Measurements from ENCODE around the gene PARP2.
"Not testable (repeated sequence)": the region's sequence is repeated elsewhere in the genome, so short reads cannot be mapped to it uniquely, and the experiment has no call there.

PARP2 gene

DNA sequence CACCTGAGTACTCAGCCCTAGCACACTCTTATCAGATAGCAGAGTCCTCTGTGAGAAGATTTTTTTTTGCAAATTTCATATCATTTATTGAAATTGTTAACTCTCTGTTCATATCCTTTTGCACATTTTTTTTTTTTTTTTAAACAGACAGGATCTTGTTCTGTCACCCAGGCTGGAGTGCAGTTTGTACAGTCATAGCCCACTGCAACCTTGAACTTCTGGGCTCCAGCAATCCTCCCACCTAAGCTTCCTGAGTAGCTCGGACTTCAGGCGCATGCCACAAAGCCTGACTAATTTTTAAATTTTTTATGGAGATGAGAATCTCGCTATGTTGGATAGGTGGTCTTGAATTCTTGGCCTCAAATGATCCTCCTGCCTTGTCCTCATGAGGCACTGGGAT, 4.3 kb downstream of the PARP2 start:
- DNase-seq (ENCODE audit: low read depth): no peak

DNA sequence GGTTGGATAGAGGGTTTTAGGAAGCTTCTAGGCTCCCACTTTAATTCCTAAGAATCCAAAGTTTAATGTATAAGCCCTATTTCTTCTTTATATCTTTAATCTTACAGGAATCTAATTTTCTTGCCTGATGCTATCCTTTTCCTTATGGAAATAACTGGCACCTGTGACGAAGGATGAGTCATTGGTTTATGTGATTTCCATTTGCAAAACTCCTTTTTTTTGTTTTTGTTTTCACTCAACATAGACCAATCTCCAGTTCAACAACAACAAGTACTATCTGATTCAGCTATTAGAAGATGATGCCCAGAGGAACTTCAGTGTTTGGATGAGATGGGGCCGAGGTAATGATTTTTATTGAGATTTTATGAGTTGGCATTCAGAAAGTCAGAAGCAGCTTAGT, 6.8 kb downstream of the PARP2 start:
- no peak for DNase-seq (ENCODE audit: low read depth)

DNA sequence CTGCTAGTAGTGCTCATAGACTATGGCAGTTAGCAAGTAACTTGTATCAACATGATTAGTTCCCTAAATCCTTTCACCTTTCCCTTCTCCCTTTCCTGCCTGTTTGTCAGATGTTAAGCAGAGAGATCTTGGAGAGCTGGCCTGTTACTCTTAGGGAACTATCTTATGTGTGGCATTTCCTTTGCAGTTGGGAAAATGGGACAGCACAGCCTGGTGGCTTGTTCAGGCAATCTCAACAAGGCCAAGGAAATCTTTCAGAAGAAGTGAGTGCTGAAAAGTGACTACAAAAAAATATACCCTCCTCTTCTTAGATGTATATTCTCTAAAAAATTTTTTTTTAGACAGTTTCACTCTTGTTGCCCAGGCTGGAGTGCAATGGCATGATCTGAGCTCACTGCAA, 7.4 kb downstream of the PARP2 start:
- no peak for DNase-seq (ENCODE audit: low read depth)

DNA sequence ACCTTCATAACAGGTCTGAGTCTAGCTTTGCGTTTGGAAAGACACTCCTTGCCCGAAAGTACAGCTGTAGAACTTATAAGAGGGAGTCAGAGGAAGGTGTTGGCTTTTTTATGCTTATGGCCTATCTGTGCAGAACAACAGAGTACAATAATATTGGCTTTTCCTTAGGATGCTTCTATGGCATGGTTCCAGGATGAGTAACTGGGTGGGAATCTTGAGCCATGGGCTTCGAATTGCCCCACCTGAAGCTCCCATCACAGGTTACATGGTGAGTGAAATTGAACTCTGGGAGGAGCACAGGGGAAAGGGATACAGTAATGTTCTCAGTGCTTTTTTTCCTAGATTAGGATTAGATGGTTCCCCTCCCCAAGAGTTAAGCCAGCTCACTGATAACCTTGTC, 13.0 kb downstream of the PARP2 start:
- no peak for DNase-seq (ENCODE audit: low read depth)

DNA sequence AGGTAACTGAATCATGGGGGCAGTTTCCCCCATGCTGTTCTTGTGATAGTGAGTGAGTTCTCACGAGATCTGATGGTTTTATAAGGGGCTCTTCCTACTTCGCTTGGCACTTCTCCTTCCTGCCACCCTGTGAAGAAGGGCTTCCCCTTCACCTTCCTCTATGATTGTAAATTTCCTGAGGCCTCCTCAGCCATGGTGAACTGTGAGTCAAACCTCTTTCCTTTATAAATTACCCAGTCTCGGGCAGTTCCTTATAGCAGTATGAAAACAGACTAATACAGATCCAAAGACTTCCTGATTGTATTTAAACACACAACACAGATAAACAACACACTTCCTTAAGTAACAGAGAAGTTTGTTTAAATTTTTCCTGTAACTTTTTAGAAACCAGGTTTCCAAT, 15.0 kb downstream of the PARP2 start:
- not testable (repeated sequence) for DNase-seq (ENCODE audit: low read depth)

DNA sequence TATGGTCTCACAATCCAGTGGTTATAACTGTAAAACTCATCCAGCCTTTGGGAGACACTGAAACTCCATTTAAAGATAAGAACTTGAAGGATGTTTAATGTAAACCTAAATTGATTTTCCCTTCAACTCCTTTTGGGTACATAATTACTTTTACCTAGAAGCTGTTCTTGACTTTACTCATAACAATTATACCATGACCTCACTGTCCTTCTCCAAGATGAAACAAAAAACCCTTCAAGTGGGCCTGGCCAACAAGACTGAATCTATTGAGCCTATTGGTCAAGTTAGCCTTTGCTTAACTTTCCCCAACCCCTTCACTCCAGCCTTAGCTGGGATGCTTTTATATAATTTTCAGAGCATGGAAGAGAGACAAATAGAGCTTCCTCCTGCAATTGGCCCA, 22.5 kb downstream of the PARP2 start:
- no peak for DNase-seq (ENCODE audit: low read depth)

DNA sequence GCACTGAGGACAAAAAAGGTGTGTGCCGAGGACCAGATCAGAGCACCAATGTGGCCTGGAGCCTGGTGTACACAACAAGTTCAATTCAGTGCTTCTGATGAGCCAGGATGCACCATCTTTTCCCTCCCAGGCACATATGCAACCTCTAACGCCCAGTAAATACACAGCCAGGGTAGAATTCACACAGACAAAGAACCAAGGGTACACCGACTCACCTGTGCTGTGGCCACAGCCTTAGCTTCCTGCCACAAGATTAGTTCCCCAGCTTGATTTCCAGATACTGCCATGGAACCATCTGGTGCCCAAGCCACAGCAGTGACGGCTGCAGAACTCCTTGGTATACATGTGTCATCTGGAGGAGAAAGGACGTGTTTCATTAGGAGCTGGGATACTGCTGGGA, 29.4 kb downstream of the PARP2 start:
- no peak for DNase-seq (ENCODE audit: low read depth)

DNA sequence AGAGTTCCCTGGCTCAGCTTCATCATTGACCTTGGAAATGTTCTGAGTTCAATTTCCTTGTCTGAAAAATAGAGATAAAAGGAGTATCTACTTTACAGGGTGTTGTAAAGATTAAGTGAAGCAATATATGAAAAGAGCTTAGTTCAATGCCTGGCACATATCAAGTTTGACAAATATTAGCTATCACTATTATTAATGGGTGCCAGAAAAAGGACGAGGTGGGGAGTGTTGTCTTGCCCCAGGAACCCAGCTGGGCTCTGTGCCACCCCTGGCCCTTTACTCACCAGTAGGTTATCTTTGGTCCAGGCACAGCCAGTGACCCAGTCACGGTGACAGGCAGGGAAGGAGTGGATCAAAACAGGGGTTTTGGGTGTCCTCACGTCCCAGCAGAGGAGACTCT, 32.0 kb downstream of the PARP2 start:
- no peak for DNase-seq (ENCODE audit: low read depth)

DNA sequence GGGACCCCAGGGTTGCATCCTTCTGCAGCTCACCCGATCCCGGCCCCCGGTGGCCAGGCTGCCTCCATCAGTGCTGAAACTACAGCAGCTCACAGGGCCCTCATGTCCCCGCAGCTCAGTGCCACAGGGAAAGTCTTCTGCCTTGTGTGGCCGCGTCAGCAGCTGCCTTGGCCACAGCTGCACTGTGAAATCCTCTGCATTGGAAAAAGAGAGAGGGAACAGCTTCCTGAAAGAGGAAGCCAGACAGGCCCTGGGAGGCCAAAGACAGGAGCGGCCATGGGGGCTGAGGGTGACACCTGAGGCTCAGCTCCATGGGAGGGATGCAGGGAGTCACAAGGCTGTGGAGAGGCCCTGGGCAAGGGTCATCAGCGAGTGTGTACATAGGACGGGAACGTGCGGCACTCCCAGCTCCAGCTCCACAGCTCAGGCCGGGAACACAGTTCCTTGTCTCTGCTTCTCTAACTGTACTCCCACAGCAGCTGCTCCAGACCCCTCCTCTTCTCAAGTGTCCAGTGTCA, 32.7 kb downstream of the PARP2 start:
- no peak for DNase-seq (ENCODE audit: low read depth)

DNA sequence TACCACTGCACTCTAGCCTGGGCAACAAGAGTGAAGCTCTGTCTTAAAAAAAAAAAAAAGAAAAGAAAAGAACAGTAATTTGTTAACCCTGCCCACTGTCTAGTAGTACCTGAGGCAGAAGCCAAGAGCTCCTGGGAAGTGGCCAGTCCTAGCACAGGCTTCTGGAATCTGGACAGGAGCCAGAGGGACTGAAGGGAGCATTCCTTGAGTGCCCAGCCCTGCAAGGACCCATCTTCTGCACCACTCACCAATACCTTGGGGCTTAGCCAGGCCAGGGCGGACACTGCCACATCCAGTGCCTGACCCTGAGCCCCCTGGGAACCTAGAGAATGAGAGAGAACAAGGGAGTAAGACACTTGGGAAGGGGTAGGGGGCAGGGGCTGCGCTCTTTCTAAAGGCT, 33.7 kb downstream of the PARP2 start:
- no peak for DNase-seq (ENCODE audit: low read depth)

DNA sequence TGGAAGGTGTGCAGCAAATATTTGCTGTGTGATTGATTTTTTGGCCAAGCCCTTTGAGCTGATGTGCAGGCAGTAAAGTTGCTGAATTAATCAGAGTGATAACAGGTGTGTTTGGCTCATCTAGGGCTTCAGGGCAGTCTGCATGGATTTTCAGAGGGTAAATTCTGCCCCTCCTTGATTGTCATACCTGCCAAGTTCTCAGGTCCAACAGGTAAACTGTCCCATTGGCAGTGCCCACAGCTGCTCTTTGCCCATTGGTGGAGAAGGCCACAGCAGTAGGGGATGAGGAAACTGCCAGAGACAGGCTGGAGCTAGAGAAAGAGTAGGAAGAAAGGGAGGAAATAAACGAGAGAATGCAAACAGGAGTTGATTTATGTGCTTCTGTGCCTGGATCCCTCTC, 36.3 kb downstream of the PARP2 start:
- no peak for DNase-seq (ENCODE audit: low read depth)

DNA sequence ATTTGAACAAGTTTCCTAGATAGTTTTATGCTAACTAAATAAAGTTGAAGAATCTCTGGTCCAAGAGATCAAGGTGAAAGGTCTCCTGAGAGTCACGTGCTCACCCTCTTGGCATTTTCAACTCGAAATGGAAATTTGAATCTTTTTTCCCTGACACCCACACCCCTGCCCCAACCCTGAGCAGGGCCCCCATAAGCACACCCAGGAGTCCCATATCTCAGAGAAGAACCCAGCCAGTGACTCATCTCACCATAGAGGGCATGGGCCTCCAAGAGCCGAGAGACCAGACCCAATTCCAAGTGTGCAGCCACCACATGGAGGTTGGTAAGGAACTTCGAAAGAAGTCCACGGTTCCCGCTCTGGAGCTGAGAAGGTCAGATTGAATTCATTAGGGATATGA, 37.2 kb downstream of the PARP2 start:
- no peak for DNase-seq (ENCODE audit: low read depth)

DNA sequence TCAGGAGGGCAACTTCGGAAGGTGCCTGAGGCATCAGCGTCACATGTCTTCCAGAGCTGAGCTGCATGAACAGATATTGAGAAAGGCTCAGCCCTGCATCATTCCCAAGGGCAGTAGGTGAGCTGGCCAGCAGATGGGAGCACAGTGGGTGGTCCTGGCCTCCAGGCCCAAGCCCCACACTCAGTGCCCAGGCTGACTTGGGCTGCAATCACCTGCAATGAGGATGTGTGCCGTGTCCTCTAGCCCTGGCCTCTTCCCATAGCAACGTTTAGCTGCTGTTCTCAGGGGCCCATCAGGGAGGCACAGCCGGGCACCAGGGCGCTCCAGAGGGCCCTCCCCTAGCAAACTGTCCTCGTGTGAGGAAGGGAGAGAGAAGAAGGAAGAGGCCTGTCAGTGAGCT, 37.9 kb downstream of the PARP2 start:
- no peak for DNase-seq (ENCODE audit: low read depth)

DNA sequence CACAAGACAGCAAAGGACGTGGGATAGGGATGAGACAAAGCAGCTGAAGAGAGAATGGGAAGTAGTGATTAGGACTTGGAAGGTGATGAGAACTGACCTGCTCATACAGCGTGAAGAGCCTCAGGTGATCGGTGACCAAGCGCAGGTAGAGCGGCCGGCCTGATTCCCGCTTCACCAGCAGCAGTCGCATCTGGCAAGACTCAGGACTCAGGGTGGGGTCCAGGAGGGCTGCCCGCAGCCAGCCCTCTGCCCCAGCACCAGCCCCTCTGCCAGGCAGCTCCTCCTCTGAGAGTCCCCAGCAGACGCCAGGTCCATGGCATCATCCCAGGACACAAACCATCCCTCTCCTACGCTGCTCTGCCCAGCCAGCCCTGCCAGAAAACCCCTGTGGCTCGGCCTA, 39.1 kb downstream of the PARP2 start:
- DNase-seq (ENCODE audit: low read depth): no peak

DNA sequence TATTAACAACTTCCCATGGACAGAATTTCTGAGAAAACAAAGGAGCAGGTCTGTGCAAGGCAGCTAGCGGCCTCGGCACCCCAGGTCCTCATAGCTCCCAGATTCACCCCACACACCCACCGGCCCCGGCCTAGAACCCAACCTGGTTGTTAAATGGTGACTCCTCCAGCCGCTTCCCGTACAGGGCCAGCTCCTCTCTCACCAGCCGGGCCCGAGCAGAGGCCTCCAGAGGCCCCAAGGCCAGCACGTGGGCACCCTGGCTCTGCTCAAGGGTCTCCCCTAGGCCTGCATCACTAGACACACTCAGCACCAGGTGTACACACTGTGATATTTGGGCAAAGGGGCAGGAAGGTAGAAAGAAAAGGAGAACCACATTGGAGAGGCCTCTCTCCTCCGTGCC, 39.6 kb downstream of the PARP2 start:
- no peak for DNase-seq (ENCODE audit: low read depth)

DNA sequence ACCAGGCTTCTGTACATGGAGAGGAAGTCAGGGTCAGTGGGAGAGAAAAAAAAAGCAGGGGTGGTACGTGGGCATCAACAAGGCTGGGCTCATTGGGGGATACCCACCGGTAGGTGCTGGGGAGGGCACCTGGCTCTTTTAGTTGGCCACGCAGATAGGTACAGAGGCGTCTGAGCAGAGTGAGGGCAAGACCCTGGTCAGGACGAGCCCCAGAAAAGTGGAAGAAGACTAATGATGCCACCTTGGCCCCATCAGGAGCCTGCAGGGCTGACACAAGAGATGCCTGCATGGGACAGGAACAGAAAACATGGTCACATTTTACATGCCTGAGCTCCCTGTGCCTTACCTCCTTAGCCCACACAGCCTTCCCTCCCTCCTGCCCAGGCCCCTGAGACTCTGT, 40.2 kb downstream of the PARP2 start:
- no peak for DNase-seq (ENCODE audit: low read depth)

DNA sequence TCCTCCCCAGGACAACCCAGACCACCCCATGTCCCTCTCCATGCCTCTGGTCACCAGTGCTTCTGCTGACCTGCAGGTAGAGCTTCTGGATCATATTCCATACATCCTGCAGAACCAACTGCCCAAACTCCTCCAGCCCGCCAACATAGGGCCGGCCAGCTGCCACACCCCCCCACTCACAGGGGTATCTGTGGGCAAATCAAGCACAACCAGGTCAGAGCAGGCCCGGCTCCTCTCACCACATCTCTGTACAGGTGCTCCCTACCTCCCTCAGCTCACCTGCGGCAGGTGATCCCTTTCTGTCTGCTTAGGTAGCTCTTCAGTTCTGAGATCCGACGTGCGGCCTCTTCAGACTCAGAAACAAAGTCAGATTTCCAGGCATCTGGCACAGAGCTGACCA, 40.9 kb downstream of the PARP2 start:
- no peak for DNase-seq (ENCODE audit: low read depth)

DNA sequence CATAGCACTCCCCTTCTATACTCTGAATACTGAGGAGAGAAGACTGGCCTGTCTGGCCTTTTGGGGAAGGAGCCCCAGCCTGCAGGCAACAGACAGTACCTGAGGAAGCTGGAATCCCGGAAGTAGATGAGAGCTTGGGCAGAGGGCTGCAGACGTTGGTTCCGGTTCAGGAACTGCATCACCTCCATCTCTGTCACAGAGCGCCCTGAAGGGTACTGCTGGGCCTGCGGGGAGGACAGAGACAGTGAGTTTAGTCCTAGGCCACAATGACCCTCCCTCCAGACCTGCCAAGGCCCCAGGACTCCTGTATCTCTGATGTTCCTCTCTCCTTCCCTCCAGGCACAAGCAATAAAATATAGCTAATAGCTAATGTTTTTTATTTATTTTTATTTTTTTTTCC, 41.5 kb downstream of the PARP2 start:
- no peak for DNase-seq (ENCODE audit: low read depth)

DNA sequence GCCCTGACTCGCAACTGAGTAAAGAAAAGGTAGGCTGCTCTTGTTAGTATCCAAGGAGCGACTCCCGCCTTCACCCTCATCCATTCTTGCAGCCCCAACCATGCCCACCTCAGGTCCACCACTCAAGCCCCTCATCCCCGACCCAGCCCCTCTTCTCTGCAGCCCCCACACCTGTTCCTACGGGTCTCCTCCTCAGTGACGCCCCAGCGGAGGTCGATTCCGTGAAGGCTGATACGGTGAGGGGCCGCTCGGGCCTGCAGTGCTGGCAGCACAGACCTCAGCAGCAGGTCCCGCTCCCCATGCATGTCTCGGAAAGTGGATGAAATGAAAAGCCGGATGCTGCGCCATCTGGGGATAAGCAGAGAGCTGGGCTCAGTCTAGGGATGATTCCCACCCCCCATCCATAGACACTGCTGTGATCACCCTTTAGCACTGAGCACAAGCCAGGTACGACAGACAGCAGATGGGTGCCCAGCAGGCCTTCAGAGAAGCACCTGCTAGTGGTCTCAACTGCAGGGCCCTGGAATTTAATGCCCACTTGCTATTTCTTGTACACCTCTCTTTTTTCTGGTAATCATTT, 42.9 kb downstream of the PARP2 start:
- DNase-seq (ENCODE audit: low read depth): no peak

DNA sequence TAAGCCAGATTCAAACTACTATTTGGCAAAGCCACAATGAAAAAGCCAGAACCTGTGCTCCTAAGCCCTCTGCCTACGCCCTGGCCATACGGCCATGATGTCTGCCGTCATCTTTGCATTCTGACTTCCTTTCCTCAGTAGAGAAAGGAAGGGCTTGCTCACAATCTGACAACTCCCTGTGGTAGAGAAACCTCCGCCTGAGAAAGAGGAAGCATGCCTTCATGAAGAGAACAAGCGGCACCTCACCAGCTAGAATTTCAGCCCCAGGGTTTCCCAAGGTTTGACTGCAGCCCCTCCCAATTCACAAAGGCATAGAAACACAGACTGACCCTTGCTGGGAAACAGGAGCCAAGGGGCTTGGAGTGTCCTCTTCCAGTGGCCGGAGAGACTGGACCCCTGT, 44.1 kb downstream of the PARP2 start:
- no peak for DNase-seq (ENCODE audit: low read depth)

DNA sequence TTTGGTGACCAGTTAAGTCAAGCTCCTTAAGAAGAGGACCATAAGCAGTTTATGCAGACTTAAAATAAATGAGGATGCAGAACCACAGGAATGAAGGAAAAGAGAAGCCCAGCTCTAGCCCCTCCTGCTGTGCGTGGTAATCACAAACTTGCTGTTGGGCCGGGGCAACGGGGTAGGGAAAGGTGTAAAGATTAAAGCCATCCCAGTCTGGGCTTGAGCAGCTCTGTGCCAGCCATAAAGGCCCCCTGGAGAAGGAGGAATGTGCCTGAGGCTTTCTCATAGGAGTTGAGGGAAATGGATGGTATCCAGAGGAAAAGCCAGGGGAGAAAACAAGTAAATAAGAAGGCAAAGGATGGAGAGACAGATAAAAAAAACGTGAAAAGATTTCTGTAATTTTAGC, 44.7 kb downstream of the PARP2 start:
- DNase-seq (ENCODE audit: low read depth): no peak

DNA sequence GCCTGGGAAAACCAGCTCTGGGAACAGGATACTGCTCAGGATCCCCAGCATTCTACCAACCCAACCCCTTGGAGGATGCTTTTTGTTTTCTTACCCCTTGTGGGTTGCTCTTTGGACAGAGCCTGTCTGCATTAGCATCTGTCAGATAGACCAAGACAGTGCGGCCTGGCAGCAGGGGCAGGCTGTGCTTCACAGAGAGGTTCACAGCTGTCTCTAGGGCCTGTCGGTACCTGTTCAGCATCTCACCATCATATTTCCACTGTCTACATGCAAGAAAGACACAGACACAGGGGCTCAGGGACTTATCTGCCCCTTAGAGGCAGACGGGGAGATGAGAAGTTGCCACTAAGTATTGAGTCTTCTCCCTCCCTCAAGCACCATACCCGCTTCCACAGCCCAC, 48.1 kb downstream of the PARP2 start:
- no peak for DNase-seq (ENCODE audit: low read depth)

DNA sequence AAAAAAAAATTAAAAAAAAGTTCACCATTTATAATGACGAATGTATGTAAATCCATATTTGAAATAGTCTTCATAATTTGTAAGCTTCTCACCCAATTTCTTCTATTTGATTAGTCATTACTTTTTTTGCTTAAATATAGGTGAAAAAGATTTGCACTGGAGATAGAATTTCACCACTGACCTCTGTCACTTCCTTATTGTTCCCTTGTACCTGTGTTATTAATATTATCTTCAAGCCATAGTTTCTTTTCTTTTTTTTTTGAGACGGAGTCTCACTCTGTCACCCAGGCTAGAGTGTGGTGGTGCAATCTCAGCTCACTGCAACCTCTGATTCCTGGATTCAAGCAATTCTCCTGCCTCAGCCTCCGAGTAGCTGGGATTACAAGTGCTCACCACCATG, 54.1 kb downstream of the PARP2 start:
- no peak for DNase-seq (ENCODE audit: low read depth)

DNA sequence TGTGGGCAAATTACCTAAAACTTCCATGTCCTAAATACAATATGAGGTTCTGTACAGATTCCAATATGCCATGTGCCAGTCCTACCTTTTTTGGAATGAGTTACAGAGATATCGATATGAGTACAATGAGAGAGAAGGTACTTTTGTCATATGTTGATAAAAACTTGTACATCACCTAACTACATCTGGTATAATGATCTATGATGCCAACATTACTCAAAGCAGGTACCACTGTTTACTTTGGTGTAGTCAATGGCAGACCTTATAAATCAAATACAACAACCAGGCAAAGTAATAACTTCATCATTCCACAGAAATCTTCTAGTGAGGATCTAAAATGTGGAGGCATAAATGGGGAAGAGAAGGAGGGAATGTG, 57.1 kb downstream of the PARP2 start:
- no peak for DNase-seq (ENCODE audit: low read depth)
